ENCODE results near the gene ZNF100. TPM values are rescaled to one million over a fixed set of nuclear protein-coding genes. Genes with fewer than 3 reads are reported as not detected.

Gene ZNF100
- polyA plus RNA-seq, 1 of the 3 experiments (the other 2 are of a cell fraction): 1.1 TPM

DNA sequence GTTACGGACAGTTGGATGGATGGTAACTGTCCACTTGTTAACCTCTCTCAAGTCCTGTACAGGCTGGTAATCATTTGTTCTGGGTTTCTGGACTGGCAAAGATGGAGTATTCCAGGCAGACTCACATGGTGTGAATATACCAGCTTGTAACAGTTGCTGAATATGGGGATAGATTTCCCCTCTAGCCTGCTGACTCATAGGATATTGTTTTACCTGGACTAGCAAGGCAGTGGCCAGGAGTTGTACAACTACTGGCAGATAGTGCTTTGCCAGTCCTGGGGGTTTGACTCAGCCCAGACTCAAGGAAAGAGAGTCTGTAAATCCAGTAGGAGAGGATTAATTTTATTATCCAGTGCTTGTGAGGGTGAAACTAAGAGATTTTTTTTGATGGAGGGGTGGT is 74.0 kb downstream of the ZNF100 start:
- POLR2A ChIA-PET: no interaction called here
- no peak for DNase-seq
- CTCF ChIA-PET: interaction anchor here (0.6 kb wide), 1 partner anchor 10 kb away, joined by 3 read pairs; no protein-coding TSS in a partner anchor

DNA sequence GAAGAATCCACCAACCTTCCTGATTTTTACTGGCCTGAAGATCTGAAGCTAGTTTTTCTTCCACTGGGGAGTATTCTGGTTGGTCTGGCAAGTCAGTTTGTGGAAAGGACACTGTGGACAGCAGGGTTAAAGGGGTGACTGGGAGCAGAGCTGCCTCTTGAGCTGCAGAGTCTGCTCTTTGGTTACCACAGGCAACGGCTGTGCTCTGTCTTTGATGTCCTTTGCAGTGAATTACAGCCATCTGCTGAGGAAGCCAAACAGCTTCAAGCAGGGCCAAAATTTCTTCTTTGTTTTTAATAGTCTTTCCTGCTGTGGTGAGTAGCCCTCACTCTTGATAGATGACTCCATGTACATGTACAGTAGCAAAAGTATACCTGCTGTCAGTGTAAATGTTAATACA is 75.7 kb downstream of the ZNF100 start:
- Histone ChIP-seq H3K36me3 (replicated peaks in 1 of 2; ENCODE audit: control insufficient read depth in 1 of 2, insufficient read depth in 2 of 2, low read length in 1 of 2) (no peaks in the 10 kb centered on the region), H3K4me2 (no peak overlapping the region), H3K4me3 (ENCODE audit: low read depth in 2 of 2, low read length in 1 of 2) (no peak overlapping the region), H3F3A (replicated peaks; ENCODE audit: insufficient read depth) (no peaks in the 10 kb centered on the region), H3K27ac (ENCODE audit: low read depth in 2 of 2, low read length in 1 of 2) (no peak overlapping the region), H3K4me1 (ENCODE audit: control insufficient read depth in 1 of 2, insufficient read depth in 2 of 2, low read depth in 1 of 2, low read length in 1 of 2) (peaks cover 0 to 3% of the 10 kb centered on the region in 2 experiments; a peak in 1 of 4 replicates), H3K9me2 (no peaks in the 10 kb centered on the region), H2AFZ (ENCODE audit: low read depth) (no peak overlapping the region), H3K79me2 (ENCODE audit: insufficient read depth) (no peaks in the 10 kb centered on the region), H3K9me3 (no peaks in the 10 kb centered on the region), H4K20me1 (ENCODE audit: insufficient read depth) (no peaks in the 10 kb centered on the region), H3K27me3 (ENCODE audit: insufficient read depth) (no peaks in the 10 kb centered on the region), H3K9ac (no peak overlapping the region)
- WGBS (ENCODE audit: low lambda C conversion rate): 17% methylated on average over 1 of the region's 1 CpG
- ChIA-PET POLR2A (no interaction called here), CTCF (interaction anchor here (2.9 kb wide), 1 partner anchor 208 kb away, joined by 16 read pairs; no protein-coding TSS in a partner anchor)
- DNase-seq: no peak
- no peak for TF ChIP-seq TAF1 (IDR thresholded peaks at IDR 0.05; ENCODE audit: borderline replicate concordance, low read depth, low read length)
- TF ChIP-seq FOSL2 (IDR thresholded peaks at IDR 0.05; ENCODE audit: borderline replicate concordance, low read depth): no peak
- TF ChIP-seq FOXJ3 (CRISPR knock-in tag; IDR thresholded peaks at IDR 0.05): no peak
- TF ChIP-seq RCOR1 (IDR thresholded peaks at IDR 0.05; ENCODE audit: low read length): no peak
- no peak for TF ChIP-seq EZH2phosphoT487 (IDR thresholded peaks at IDR 0.05; ENCODE audit: borderline replicate concordance, low read depth)
- no peak for TF ChIP-seq FOXM1 (IDR thresholded peaks at IDR 0.05; ENCODE audit: low read depth)
- no peak for TF ChIP-seq RXRA (IDR thresholded peaks at IDR 0.05; ENCODE audit: borderline replicate concordance, low read depth)
- no peak for TF ChIP-seq SIN3A (IDR thresholded peaks at IDR 0.05; ENCODE audit: borderline replicate concordance, low read depth, low read length)
- TF ChIP-seq, protein P1, sequence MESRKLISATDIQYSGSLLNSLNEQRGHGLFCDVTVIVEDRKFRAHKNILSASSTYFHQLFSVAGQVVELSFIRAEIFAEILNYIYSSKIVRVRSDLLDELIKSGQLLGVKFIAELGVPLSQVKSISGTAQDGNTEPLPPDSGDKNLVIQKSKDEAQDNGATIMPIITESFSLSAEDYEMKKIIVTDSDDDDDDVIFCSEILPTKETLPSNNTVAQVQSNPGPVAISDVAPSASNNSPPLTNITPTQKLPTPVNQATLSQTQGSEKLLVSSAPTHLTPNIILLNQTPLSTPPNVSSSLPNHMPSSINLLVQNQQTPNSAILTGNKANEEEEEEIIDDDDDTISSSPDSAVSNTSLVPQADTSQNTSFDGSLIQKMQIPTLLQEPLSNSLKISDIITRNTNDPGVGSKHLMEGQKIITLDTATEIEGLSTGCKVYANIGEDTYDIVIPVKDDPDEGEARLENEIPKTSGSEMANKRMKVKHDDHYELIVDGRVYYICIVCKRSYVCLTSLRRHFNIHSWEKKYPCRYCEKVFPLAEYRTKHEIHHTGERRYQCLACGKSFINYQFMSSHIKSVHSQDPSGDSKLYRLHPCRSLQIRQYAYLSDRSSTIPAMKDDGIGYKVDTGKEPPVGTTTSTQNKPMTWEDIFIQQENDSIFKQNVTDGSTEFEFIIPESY (IDR thresholded peaks at IDR 0.05; ENCODE audit: borderline replicate concordance, low read depth): no peak
- no peak for TF ChIP-seq GABPA (IDR thresholded peaks at IDR 0.05; ENCODE audit: low read depth)
- no peak for TF ChIP-seq TCF12 (IDR thresholded peaks at IDR 0.05)
- no peak for TF ChIP-seq EP300 (IDR thresholded peaks at IDR 0.05; ENCODE audit: borderline replicate concordance in 1 of 2, low read depth in 1 of 2, low read length in 1 of 2)

More for the DNA sequence above, 74.0 kb downstream of the ZNF100 start:
- no peak overlapping the region for H3K9ac ChIP-seq
- no peaks in the 10 kb centered on the region for H4K20me1 ChIP-seq (ENCODE audit: insufficient read depth)
- TF ChIP-seq, protein P2, sequence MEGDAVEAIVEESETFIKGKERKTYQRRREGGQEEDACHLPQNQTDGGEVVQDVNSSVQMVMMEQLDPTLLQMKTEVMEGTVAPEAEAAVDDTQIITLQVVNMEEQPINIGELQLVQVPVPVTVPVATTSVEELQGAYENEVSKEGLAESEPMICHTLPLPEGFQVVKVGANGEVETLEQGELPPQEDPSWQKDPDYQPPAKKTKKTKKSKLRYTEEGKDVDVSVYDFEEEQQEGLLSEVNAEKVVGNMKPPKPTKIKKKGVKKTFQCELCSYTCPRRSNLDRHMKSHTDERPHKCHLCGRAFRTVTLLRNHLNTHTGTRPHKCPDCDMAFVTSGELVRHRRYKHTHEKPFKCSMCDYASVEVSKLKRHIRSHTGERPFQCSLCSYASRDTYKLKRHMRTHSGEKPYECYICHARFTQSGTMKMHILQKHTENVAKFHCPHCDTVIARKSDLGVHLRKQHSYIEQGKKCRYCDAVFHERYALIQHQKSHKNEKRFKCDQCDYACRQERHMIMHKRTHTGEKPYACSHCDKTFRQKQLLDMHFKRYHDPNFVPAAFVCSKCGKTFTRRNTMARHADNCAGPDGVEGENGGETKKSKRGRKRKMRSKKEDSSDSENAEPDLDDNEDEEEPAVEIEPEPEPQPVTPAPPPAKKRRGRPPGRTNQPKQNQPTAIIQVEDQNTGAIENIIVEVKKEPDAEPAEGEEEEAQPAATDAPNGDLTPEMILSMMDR (IDR thresholded peaks at IDR 0.05): no peak
- TF ChIP-seq NRF1 (IDR thresholded peaks at IDR 0.05; ENCODE audit: low read depth, low read length): no peak
- no peak for TF ChIP-seq MEF2A (IDR thresholded peaks at IDR 0.05; ENCODE audit: borderline replicate concordance, low read depth)
- no peak for TF ChIP-seq MXI1 (IDR thresholded peaks at IDR 0.05; ENCODE audit: low read depth, low read length)
- TF ChIP-seq JUND (IDR thresholded peaks at IDR 0.05): no peak
- TF ChIP-seq, protein P3, sequence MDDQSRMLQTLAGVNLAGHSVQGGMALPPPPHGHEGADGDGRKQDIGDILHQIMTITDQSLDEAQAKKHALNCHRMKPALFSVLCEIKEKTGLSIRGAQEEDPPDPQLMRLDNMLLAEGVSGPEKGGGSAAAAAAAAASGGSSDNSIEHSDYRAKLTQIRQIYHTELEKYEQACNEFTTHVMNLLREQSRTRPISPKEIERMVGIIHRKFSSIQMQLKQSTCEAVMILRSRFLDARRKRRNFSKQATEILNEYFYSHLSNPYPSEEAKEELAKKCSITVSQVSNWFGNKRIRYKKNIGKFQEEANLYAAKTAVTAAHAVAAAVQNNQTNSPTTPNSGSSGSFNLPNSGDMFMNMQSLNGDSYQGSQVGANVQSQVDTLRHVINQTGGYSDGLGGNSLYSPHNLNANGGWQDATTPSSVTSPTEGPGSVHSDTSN (IDR thresholded peaks at IDR 0.05): no peak
- TF ChIP-seq, protein P4, sequence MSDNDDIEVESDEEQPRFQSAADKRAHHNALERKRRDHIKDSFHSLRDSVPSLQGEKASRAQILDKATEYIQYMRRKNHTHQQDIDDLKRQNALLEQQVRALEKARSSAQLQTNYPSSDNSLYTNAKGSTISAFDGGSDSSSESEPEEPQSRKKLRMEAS (IDR thresholded peaks at IDR 0.05; ENCODE audit: low read depth): no peak
- TF ChIP-seq, protein P1 (IDR thresholded peaks at IDR 0.05; ENCODE audit: borderline replicate concordance, low read depth): no peak
- no peak for TF ChIP-seq TEAD4 (IDR thresholded peaks at IDR 0.05; ENCODE audit: borderline replicate concordance, insufficient read depth)
- TF ChIP-seq RAD21 (IDR thresholded peaks at IDR 0.05; ENCODE audit: low read length): no peak
- H3K36me3 ChIP-seq (replicated peaks in 1 of 2; ENCODE audit: control insufficient read depth in 1 of 2, insufficient read depth in 2 of 2, low read length in 1 of 2): no peaks in the 10 kb centered on the region
- no peaks in the 10 kb centered on the region for H3K79me2 ChIP-seq (ENCODE audit: insufficient read depth)
- H2AFZ ChIP-seq (ENCODE audit: low read depth): no peak overlapping the region
- H3K4me1 ChIP-seq (ENCODE audit: control insufficient read depth in 1 of 2, insufficient read depth in 2 of 2, low read depth in 1 of 2, low read length in 1 of 2): peaks cover 0 to 10% of the 10 kb centered on the region in 2 experiments; a peak in 1 of 4 replicates
- no peak overlapping the region for H3K4me2 ChIP-seq
- no peaks in the 10 kb centered on the region for H3K9me2 ChIP-seq
- no peak overlapping the region for H3K27ac ChIP-seq (ENCODE audit: low read depth in 2 of 2, low read length in 1 of 2)
- no peaks in the 10 kb centered on the region for H3K27me3 ChIP-seq (ENCODE audit: insufficient read depth)
- H3K4me3 ChIP-seq (ENCODE audit: low read depth in 2 of 2, low read length in 1 of 2): no peak overlapping the region
- WGBS (ENCODE audit: low lambda C conversion rate): 55% methylated on average over 1 of the region's 1 CpG
- no peaks in the 10 kb centered on the region for H3F3A ChIP-seq (replicated peaks; ENCODE audit: insufficient read depth)
- no peaks in the 10 kb centered on the region for H3K9me3 ChIP-seq

All from SK-N-SH (cell line).